Loucy (cell line): ENCODE data around the gene SLC22A23.

Experiments used
- EZH2phosphoT487 ChIP-seq: fragments of 200-600 bp; IDR thresholded peaks from 2 replicates; pipeline ENCODE4 v1.6.1; 2018; ENCODE audit warnings: antibody characterized with exemption, mild to moderate bottlenecking, moderate library complexity, borderline replicate concordance
- TF ChIP-seq, protein P1 (sequence below): fragments of 200-600 bp; sonication (generic); conservative IDR thresholded peaks from 2 replicates; pipeline ENCODE4 v1.5.1; 2014; ENCODE audit warnings: mild to moderate bottlenecking, antibody characterized with exemption, low read length

DNA sequence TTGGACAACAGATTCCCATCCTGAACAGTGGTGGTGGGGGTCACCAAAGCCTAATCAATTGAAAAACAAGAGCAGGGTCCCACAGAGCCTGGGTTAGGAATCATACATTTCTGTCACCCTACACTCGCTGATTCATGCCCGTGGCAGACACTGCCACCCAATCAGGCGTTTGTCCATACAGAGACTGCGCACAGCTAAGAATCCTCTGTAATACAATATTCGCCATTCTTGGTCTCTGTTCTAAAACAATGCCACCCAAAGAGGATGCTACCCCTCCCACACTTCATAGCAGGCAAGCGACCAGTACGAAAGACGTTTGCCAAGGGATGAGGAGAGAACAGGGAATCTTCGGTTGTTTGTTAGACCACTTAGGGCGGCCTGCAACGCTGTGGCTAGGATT is 28.1 kb upstream of the SLC22A23 start:
- TF ChIP-seq, protein P1, sequence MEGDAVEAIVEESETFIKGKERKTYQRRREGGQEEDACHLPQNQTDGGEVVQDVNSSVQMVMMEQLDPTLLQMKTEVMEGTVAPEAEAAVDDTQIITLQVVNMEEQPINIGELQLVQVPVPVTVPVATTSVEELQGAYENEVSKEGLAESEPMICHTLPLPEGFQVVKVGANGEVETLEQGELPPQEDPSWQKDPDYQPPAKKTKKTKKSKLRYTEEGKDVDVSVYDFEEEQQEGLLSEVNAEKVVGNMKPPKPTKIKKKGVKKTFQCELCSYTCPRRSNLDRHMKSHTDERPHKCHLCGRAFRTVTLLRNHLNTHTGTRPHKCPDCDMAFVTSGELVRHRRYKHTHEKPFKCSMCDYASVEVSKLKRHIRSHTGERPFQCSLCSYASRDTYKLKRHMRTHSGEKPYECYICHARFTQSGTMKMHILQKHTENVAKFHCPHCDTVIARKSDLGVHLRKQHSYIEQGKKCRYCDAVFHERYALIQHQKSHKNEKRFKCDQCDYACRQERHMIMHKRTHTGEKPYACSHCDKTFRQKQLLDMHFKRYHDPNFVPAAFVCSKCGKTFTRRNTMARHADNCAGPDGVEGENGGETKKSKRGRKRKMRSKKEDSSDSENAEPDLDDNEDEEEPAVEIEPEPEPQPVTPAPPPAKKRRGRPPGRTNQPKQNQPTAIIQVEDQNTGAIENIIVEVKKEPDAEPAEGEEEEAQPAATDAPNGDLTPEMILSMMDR: no peak
- TF ChIP-seq EZH2phosphoT487: no peak
